ENCODE results near the gene CGB1.
A peak's percentile ranks its signal among the peaks of the same experiment; 100 is the strongest.
"Not testable (repeated sequence)": the region's sequence is repeated elsewhere in the genome, so short reads cannot be mapped to it uniquely, and the experiment has no call there.

Gene CGB1

DNA sequence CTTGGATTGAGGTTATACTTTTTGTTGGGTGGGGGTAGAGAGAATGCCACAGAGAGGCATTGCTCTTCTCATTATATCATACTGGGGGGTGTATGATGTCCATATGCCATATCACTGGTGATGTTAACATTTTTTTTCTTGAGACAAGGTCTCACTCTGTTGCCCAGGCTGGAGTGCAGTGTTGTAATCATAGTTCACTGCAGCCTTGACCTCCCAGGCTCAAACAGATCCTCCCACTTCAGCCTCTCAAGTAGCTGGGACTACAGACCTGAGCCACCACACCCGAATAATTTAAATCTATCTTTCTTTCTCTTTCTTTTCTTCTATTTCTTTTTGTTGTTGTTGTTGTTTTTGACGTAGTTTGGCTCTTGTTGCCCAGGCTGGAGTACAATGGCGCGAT, 43.7 kb upstream of the CGB1 start:
- no peak for TF ChIP-seq CTCF (IDR thresholded peaks at IDR 0.05; ENCODE audit: unreplicated experiment in 3 of 3)
- Mint-ChIP-seq H3K27me3 (ENCODE audit: low read depth) (peaks cover 6% of the 10 kb centered on the region), H3K36me3 (ENCODE audit: low read depth) (no peaks in the 10 kb centered on the region), H3K27ac (no peak overlapping the region), H3K4me1 (peaks cover 4% of the 10 kb centered on the region), H3K4me3 (no peak overlapping the region), H3K9me3 (no peaks in the 10 kb centered on the region)

DNA sequence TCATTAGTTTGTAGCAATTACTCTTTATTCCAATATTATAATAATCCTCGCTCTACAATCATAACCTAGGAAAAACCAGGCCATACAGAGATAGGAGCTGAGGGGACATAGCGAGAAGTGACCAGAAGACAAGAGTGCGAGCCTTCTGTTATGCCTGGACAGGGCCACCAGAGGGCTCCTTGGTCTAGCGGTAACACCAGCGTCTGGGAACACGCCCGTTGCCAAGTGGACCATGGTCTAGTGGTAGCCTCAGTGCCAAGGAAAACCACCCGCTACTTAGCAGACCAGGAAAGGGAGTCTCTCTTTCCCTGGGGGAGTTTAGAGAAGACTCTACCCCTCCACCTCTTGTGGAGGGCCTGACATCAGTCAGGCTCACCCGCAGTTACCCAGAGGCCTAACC, 38.2 kb upstream of the CGB1 start:
- not testable (repeated sequence) for H3K27ac Mint-ChIP-seq; H3K9me3 Mint-ChIP-seq; H3K4me3 Mint-ChIP-seq; H3K36me3 Mint-ChIP-seq (ENCODE audit: low read depth)
- peak; percentile 67 to 74 (median 71) for TF ChIP-seq CTCF (IDR thresholded peaks at IDR 0.05; ENCODE audit: unreplicated experiment in 3 of 3)
- Mint-ChIP-seq H3K27me3 (ENCODE audit: low read depth) (peaks cover 53% of the 10 kb centered on the region), H3K4me1 (peaks cover 20% of the 10 kb centered on the region)

DNA sequence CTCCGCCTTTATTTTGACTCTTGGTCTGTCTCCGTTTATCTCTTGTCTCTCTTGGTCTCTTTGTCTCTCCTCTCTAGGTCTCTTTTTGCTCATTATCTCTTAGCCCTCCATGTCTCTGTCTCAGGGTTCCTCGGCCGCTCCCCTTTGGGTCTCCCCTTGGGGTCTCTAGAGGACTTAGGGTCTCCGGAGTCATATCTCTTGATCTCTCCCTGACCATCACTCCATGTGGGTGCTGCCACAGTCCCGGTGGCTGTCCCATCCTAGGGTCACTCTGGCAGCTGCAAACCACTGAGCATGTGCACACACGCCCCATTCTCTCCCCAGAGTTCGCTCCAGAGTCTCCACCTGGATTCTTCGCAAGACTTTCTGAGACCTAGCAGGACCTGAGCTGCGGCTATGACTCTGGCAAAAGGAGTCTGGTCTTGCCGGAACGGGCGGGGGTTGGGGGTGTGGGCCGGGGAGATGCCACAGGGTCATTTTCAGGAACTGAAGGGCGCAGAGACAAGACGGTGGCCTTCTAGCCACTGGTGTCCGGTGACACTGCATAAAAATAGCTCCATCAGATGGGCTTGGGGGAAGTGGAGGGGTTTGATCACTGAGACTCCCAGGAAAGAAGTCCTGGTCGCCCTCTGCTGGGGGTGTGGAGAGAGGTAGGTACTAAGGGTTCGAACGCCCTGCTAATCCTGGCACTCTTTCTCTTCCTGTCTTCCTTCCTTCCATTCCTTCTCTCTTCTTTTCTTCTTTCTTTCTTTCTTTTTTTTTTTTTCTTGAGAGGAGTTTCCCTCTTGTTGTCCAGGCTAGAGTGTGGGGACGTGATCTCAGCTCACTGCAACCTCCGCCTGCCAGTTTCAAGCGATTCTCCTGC, 37.1 kb upstream of the CGB1 start:
- Mint-ChIP-seq H3K27ac (no peak overlapping the region), H3K36me3 (ENCODE audit: low read depth) (peaks cover 10% of the 10 kb centered on the region), H3K27me3 (ENCODE audit: low read depth) (peaks cover 64% of the 10 kb centered on the region), H3K4me3 (peak overlapping the region; percentile 45 to 71 (median 66)), H3K9me3 (peaks cover 16% of the 10 kb centered on the region), H3K4me1 (peaks cover 20% of the 10 kb centered on the region)
- no peak for TF ChIP-seq CTCF (IDR thresholded peaks at IDR 0.05; ENCODE audit: unreplicated experiment in 3 of 3)

DNA sequence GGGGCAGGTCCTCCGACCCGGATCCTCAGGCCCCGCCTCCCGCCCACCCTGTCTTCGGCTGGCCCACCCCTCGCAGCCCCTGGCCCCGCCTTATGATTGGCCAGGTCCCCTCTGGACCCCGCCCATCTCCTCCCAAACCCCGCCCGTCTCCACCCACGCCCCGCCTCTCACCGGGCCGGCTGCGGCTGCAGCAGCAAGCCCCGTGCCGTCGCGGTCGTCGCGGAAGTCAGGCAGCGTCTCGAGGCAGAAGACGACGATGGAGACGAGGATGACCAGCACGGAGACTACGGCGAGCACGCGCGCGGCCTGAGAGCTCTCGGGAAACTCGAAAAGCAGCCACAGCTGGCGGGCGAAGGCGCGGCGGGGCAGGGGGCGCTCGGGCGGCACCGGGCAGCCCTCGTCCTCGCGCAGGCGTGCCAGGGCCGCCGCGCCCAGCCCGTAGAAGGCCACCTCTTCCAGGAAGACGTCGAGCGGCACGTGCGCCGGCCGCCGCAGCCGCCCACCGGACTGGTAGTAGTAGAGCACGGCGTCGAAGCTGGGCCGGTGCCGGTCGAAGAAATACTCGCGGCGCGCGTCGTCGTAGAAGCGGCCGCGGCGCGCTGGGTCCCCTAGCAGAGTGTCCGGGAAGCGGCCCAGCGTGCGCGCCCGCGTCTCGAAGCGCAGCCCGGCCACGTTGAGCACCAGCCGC, 35.3 kb upstream of the CGB1 start:
- H3K4me3 Mint-ChIP-seq = peak overlapping the region; percentile 55 to 72 (median 69)
- TF ChIP-seq CTCF (IDR thresholded peaks at IDR 0.05; ENCODE audit: unreplicated experiment in 3 of 3) = no peak
- H3K36me3 Mint-ChIP-seq (ENCODE audit: low read depth) = peaks cover 10% of the 10 kb centered on the region
- peaks cover 31% of the 10 kb centered on the region for H3K4me1 Mint-ChIP-seq
- no peak overlapping the region for H3K27ac Mint-ChIP-seq
- H3K27me3 Mint-ChIP-seq (ENCODE audit: low read depth) = peaks cover 72% of the 10 kb centered on the region
- peaks cover 16% of the 10 kb centered on the region for H3K9me3 Mint-ChIP-seq

DNA sequence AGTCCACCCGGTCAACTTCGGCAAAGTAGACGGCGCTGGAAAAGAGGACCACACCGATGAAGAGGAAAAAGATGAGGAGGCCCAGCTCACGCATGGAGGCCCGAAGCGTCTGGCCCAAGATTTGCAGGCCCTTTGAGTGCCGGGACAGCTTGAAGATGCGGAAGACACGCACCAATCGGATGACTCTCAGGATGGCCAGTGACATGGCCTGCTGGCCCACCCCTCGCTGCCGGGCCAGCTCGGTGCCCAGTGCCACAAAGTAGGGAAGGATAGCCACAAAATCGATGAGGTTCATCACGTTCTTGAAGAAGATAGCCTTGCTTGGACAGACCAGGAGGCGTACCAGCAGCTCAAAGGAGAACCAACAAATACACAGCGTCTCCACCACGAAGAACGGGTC, 33.7 kb upstream of the CGB1 start:
- TF ChIP-seq CTCF (IDR thresholded peaks at IDR 0.05; ENCODE audit: unreplicated experiment in 3 of 3) = no peak
- peak overlapping the region in 2 of 3 experiments; percentile 2 to 33 for H3K4me3 Mint-ChIP-seq
- peaks cover 10% of the 10 kb centered on the region for H3K36me3 Mint-ChIP-seq (ENCODE audit: low read depth)

More for the DNA sequence above, 33.7 kb upstream of the CGB1 start:
- peaks cover 16% of the 10 kb centered on the region for H3K9me3 Mint-ChIP-seq
- no peak overlapping the region for H3K27ac Mint-ChIP-seq
- H3K4me1 Mint-ChIP-seq = peaks cover 47% of the 10 kb centered on the region
- peaks cover 80% of the 10 kb centered on the region for H3K27me3 Mint-ChIP-seq (ENCODE audit: low read depth)

All from nephron (organoid).